K562 (cell line): ENCODE measurements around the gene MYLK4.

Source experiments
- CTCF ChIP-seq, 3 experiments: IDR thresholded peaks in 2 of 3; conservative IDR thresholded peaks in 1 of 3; 2 replicates each; pipeline ENCODE4 v1.5.1; 2011 to 2012; ENCODE audit warnings: low read length in 3 of 3, mild to moderate bottlenecking in 3 of 3, control low read depth in 2 of 3, improper control_type of control experiment in 1 of 3, inconsistent platforms in 1 of 3, low read depth in 1 of 3, mixed read lengths in 1 of 3, moderate library complexity in 1 of 3; ENCODE audit not compliant: insufficient read depth in 2 of 3
- E2F5 ChIP-seq: sonication (generic); formaldehyde crosslinking; IDR thresholded peaks from 2 replicates; pipeline ENCODE4 v1.8.0; 2022; ENCODE audit warnings: mild to moderate bottlenecking, missing genetic modification reagents
- ELF4 ChIP-seq: fragments of 450-650 bp; formaldehyde crosslinking; IDR thresholded peaks from 2 replicates; pipeline ENCODE4 v1.4.0; 2022; ENCODE audit warnings: missing genetic modification characterization
- ETV1 ChIP-seq: fragments of 450-650 bp; conservative IDR thresholded peaks from 2 replicates; pipeline ENCODE4 v1.6.1; 2016; ENCODE audit warnings: missing genetic modification characterization, control low read depth, low read depth, missing compliant biosample characterization
- GABPA ChIP-seq: fragments of 200-800 bp; sonication (Bioruptor generic); conservative IDR thresholded peaks from 2 replicates; pipeline ENCODE4 v1.6.1; 2016; ENCODE audit warnings: low read depth, missing genetic modification characterization, missing compliant biosample characterization
- MAFK ChIP-seq: IDR thresholded peaks from 2 replicates; pipeline ENCODE4 v1.6.1; 2011; ENCODE audit warnings: low read length, improper control_type of control experiment
- MCM7 ChIP-seq, 2 experiments: fragments of 450-650 bp; IDR thresholded peaks; 2 replicates each; pipeline ENCODE4 v1.6.1; 2016 to 2018
- SIN3A ChIP-seq, 2 experiments: fragments of 150-350 bp in 1 of 2; IDR thresholded peaks; 2 replicates each; pipeline ENCODE4 v1.6.1; 2011 to 2016; ENCODE audit warnings: borderline replicate concordance in 2 of 2, low read depth in 2 of 2, low read length in 2 of 2, mild to moderate bottlenecking in 2 of 2, moderate library complexity in 2 of 2; ENCODE audit not compliant: control insufficient read depth in 1 of 2
- ZNF274 ChIP-seq: IDR thresholded peaks from 2 replicates; pipeline ENCODE4 v1.6.1; 2011; ENCODE audit warnings: low read depth, mild to moderate bottlenecking, low read length, moderate library complexity, borderline replicate concordance
- ZNF696 ChIP-seq: fragments of 250-450 bp; sonication (Bioruptor Pico); conservative IDR thresholded peaks from 2 replicates; pipeline ENCODE4 v1.4.0; 2020; ENCODE audit warnings: mild to moderate bottlenecking, moderate library complexity
- ZNF76 ChIP-seq: fragments of 250-450 bp; sonication (Bioruptor Pico); IDR thresholded peaks from 2 replicates; pipeline ENCODE4 v1.4.0; 2020; ENCODE audit warnings: mild to moderate bottlenecking, moderate library complexity, borderline replicate concordance

GRCh38 chr6:2659882-2660281 is 90.8 kb downstream of the MYLK4 start:
- TF ChIP-seq CTCF (IDR thresholded peaks at IDR 0.05 in 2 of 3, conservative IDR thresholded peaks at IDR 0.05 in 1 of 3; ENCODE audit: insufficient read depth in 2 of 3, low read depth in 1 of 3, low read length in 3 of 3) (no peak), ZNF76 (CRISPR knock-in tag) (no peak), MAFK (no peak), ETV1 (tag) (no peak), ZNF696 (no peak), E2F5 (CRISPR knock-in tag) (no peak), ELF4 (CRISPR knock-in tag) (no peak), SIN3A (IDR thresholded peaks at IDR 0.05; ENCODE audit: borderline replicate concordance in 2 of 2, control insufficient read depth in 1 of 2, low read depth in 2 of 2, low read length in 2 of 2) (no peak), ZNF274 (no peak), MCM7 (IDR thresholded peaks at IDR 0.05) (no peak), GABPA (tag) (no peak)
